ENCODE results near the gene GIMAP1. TPM values are rescaled to one million over a fixed set of nuclear protein-coding genes. Genes with fewer than 3 reads are reported as not detected.

The GIMAP1 gene
- total RNA-seq, 1 experiment from 2014 or later: 0.10 TPM

DNA sequence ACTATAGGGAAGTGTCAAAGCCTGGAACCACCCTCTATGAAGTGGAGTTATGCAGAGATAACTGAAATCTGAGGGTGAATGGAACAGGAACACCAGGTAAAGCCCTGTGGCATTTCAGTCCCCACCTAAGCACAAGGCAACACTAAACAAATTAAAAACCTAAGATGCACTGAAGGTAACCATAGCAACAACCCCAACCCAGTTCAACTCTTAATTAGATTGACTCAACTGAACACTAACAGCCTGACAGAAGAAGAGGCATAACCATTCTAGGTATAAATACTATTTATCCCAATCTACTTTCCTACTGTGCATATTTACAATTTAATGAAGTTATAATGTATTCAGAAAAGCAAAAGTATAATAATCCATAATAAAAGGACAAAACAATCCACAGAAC is 11.6 kb downstream of the GIMAP1 start:
- no peak for ATAC-seq
- Histone ChIP-seq H3K79me2 (ENCODE audit: insufficient read depth, low read length) (no peaks in the 10 kb centered on the region), H3K36me3 (ENCODE audit: control insufficient read depth in 1 of 2, insufficient read depth in 2 of 2, low read length in 2 of 2) (no peaks in the 10 kb centered on the region), H3K9ac (ENCODE audit: low read length) (no peak overlapping the region), H4K20me1 (ENCODE audit: insufficient read depth) (no peaks in the 10 kb centered on the region), H3K9me2 (ENCODE audit: insufficient read depth) (no peaks in the 10 kb centered on the region), H3K27me3 (ENCODE audit: insufficient read depth, low read length) (peaks cover 10% of the 10 kb centered on the region; the same call in 1 of the 2 replicates), H3K9me3 (ENCODE audit: control insufficient read depth in 1 of 2, insufficient read depth in 1 of 2, low read depth in 1 of 2, low read length in 2 of 2) (no peaks in the 10 kb centered on the region; a peak in 1 of 4 replicates), H2AFZ (ENCODE audit: low read depth, low read length, poor library complexity, severe bottlenecking) (no peak overlapping the region), H3K4me2 (ENCODE audit: low read length) (no peak overlapping the region), H3K4me3 (replicated peaks in 1 of 2; ENCODE audit: low read depth in 1 of 2, low read length in 2 of 2) (no peak overlapping the region), H3K27ac (ENCODE audit: low read depth, low read length) (no peak overlapping the region), H3K4me1 (ENCODE audit: control insufficient read depth in 1 of 2, insufficient read depth in 2 of 2, low read length in 2 of 2) (no peaks in the 10 kb centered on the region)
- TF ChIP-seq SRF (IDR thresholded peaks at IDR 0.05; ENCODE audit: low read depth): no peak
- no peak for TF ChIP-seq TCF7L2 (IDR thresholded peaks at IDR 0.05; ENCODE audit: borderline replicate concordance, extremely low read depth, insufficient read depth, insufficient read length)
- no peak for TF ChIP-seq CBX3 (IDR thresholded peaks at IDR 0.05; ENCODE audit: low read depth)
- no peak for TF ChIP-seq YY1 (IDR thresholded peaks at IDR 0.05; ENCODE audit: extremely low read depth, insufficient replicate concordance, low read depth, low read length)
- no peak for TF ChIP-seq POLR2A (IDR thresholded peaks at IDR 0.05; ENCODE audit: borderline replicate concordance, extremely low read depth, insufficient read depth, insufficient read length)
- no peak for TF ChIP-seq ZNF274 (IDR thresholded peaks at IDR 0.05; ENCODE audit: low read depth, low read length)
- no peak for TF ChIP-seq SP1 (IDR thresholded peaks at IDR 0.05; ENCODE audit: low read depth)
- RAD21 ChIA-PET (ENCODE audit: low non-redundant PET in 1 of 2, low total read pairs in 2 of 2, uncharacterized antibody in 2 of 2, unreplicated experiment in 2 of 2): no interaction called here
- BruUV-seq (replicated peaks): no TSS peak
- intact Hi-C loops (cut with micrococcal nuclease): no loop called here
- POLR2A ChIA-PET: no interaction called here
- DNase-seq (ENCODE audit: low read depth, low spot score): no peak
- CTCF ChIA-PET: no interaction called here

DNA sequence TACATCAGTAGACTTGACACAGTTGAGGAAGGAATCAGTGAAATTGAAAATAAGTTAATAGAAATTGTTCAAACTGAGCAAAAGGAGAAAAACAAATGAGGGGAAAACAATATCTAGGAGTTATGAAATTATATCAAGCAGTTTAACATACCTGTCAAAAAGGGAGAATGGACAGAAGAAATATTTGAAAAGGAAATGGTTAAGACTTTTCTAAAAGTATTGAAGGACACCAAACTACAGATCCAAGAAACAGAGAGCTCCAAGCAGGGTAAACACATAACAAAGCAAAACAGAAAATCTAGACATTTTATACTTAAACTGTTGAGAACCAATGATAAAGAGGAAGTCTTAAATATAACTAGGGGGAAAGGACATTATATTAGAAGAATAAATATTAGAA is 12.2 kb downstream of the GIMAP1 start:
- TF ChIP-seq JUND (IDR thresholded peaks at IDR 0.05) (no peak), POLR2AphosphoS5 (IDR thresholded peaks at IDR 0.05; ENCODE audit: low read depth, low read length) (no peak), TCF7L2 (IDR thresholded peaks at IDR 0.05; ENCODE audit: borderline replicate concordance, extremely low read depth, insufficient read depth, insufficient read length) (no peak), ZFX (IDR thresholded peaks at IDR 0.05) (no peak)
- H3K4me1 ChIP-seq (ENCODE audit: control insufficient read depth in 1 of 2, insufficient read depth in 2 of 2, low read length in 2 of 2): no peaks in the 10 kb centered on the region
- no peak overlapping the region for H3K4me2 ChIP-seq (ENCODE audit: low read length)
- H3K27me3 ChIP-seq (ENCODE audit: insufficient read depth, low read length): peaks cover 10% of the 10 kb centered on the region; the same call in 1 of the 2 replicates
- CTCF ChIA-PET: no interaction called here
- no peak overlapping the region for H3K27ac ChIP-seq (ENCODE audit: low read depth, low read length)
- H3K9me2 ChIP-seq (ENCODE audit: insufficient read depth): no peaks in the 10 kb centered on the region
- no peaks in the 10 kb centered on the region for H3K79me2 ChIP-seq (ENCODE audit: insufficient read depth, low read length)
- ATAC-seq (no peak), DNase-seq (ENCODE audit: low read depth, low spot score) (no peak)
- no peak overlapping the region for H2AFZ ChIP-seq (ENCODE audit: low read depth, low read length, poor library complexity, severe bottlenecking)
- no peaks in the 10 kb centered on the region for H4K20me1 ChIP-seq (ENCODE audit: insufficient read depth)
- no peak overlapping the region for H3K4me3 ChIP-seq (replicated peaks in 1 of 2; ENCODE audit: low read depth in 1 of 2, low read length in 2 of 2)
- RAD21 ChIA-PET (ENCODE audit: low non-redundant PET in 1 of 2, low total read pairs in 2 of 2, uncharacterized antibody in 2 of 2, unreplicated experiment in 2 of 2): no interaction called here
- POLR2A ChIA-PET: no interaction called here
- no peaks in the 10 kb centered on the region for H3K36me3 ChIP-seq (ENCODE audit: control insufficient read depth in 1 of 2, insufficient read depth in 2 of 2, low read length in 2 of 2)
- no peaks in the 10 kb centered on the region; a peak in 1 of 4 replicates for H3K9me3 ChIP-seq (ENCODE audit: control insufficient read depth in 1 of 2, insufficient read depth in 1 of 2, low read depth in 1 of 2, low read length in 2 of 2)
- intact Hi-C loops (cut with micrococcal nuclease): no loop called here
- H3K9ac ChIP-seq (ENCODE audit: low read length): no peak overlapping the region
- no TSS peak for BruUV-seq (replicated peaks)

All from HCT116 (cell line).